T-cell (primary cell): ENCODE data around the gene OR6Y1. TPM values are rescaled to one million over a fixed set of nuclear protein-coding genes. Genes with fewer than 3 reads are reported as not detected.

ENCODE experiments used
- ATAC-seq, 4 experiments: fragments of 200-7000 bp in 3 of 4; fragments of 150-1000 bp in 1 of 4; cut with Tn5 transposase; replicated peaks in 1 of 4; 1 replicate in 3 of 4; 2 replicates in 1 of 4; pipeline ENCODE4 v1.10.0; 2021; ENCODE audit warnings: moderate library complexity in 3 of 4, mild to moderate bottlenecking in 2 of 4, moderate number of reproducible peaks in 1 of 4
- CTCF ChIA-PET, 2 donors: fragments of 300-600 bp; sonication (Branson Sonifier 250); formaldehyde crosslinking; loops; one replicate each; lab custom pipeline; 2022; ENCODE audit warnings: antibody characterized with exemption in 2 of 2; lab: Charles Lee
- POLR2A ChIA-PET, 2 donors: fragments of 300-600 bp; sonication (Branson Sonifier 250); formaldehyde crosslinking; loops; one replicate each; lab custom pipeline; 2022; ENCODE audit warnings: antibody characterized with exemption in 2 of 2; lab: Charles Lee
- DNase-seq, 35 experiments: peaks; one replicate each; pipeline versions ENCODE4 v3.0.0 to v3.0.0-alpha.2; 2013 to 2023
- H3K27ac ChIP-seq: one replicate; pipeline ENCODE4 v1.5.1; 2013; ENCODE audit warnings: low read length
- H3K27me3 ChIP-seq, 2 experiments: replicated peaks in 1 of 2; 1 replicate in 1 of 2; 2 replicates in 1 of 2; pipeline versions ENCODE4 v1.6.1 to v1.7.0; 2013; ENCODE audit warnings: low read length in 1 of 2, mixed read lengths in 1 of 2; ENCODE audit not compliant: control insufficient read depth in 2 of 2, insufficient read depth in 2 of 2; ENCODE audit errors: extremely low read depth in 1 of 2
- H3K36me3 ChIP-seq, 2 donors: 1 replicate in 1 of 2; 2 replicates in 1 of 2; pipeline versions ENCODE4 v1.6.1 to v1.7.0; 2013; ENCODE audit warnings: low read length in 1 of 2; ENCODE audit not compliant: control insufficient read depth in 2 of 2, insufficient read depth in 1 of 2; ENCODE audit errors: extremely low read depth in 1 of 2
- H3K4me1 ChIP-seq, 2 experiments: 1 replicate in 1 of 2; 2 replicates in 1 of 2; pipeline versions ENCODE4 v1.6.1 to v1.7.0; 2013; ENCODE audit warnings: low read length in 2 of 2, mixed read lengths in 1 of 2; ENCODE audit not compliant: insufficient read depth in 2 of 2, control insufficient read depth in 1 of 2; ENCODE audit errors: extremely low read depth in 1 of 2
- H3K4me3 ChIP-seq, 2 donors: 1 replicate in 1 of 2; 2 replicates in 1 of 2; pipeline versions ENCODE4 v1.5.1 to v1.7.0; 2013; ENCODE audit warnings: mild to moderate bottlenecking in 2 of 2, low read length in 1 of 2, moderate library complexity in 1 of 2; ENCODE audit not compliant: control insufficient read depth in 1 of 2; ENCODE audit errors: extremely low read depth in 1 of 2
- H3K9me3 ChIP-seq: 2 replicates; pipeline ENCODE4 v1.7.0; 2013
- H3K27ac Mint-ChIP-seq, 2 donors: one replicate each; pipeline ENCODE4 v1.8.0; 2020 to 2021; ENCODE audit warnings: mild to moderate bottlenecking in 2 of 2, mixed read lengths in 2 of 2
- H3K27me3 Mint-ChIP-seq, 2 donors: one replicate each; pipeline ENCODE4 v1.8.0; 2021 to 2022; ENCODE audit warnings: mixed read lengths in 2 of 2
- H3K36me3 Mint-ChIP-seq: one replicate; pipeline ENCODE4 v1.8.0; 2021; ENCODE audit warnings: mixed read lengths
- H3K4me1 Mint-ChIP-seq, 3 donors: one replicate each; pipeline ENCODE4 v1.8.0; 2020 to 2022; ENCODE audit warnings: mixed read lengths in 3 of 3, mild to moderate bottlenecking in 1 of 3
- H3K4me3 Mint-ChIP-seq, 3 donors: one replicate each; pipeline ENCODE4 v1.8.0; 2020 to 2022; ENCODE audit warnings: mild to moderate bottlenecking in 3 of 3, mixed read lengths in 3 of 3, moderate library complexity in 3 of 3
- H3K9me3 Mint-ChIP-seq, 3 donors: one replicate each; pipeline ENCODE4 v1.8.0; 2020 to 2022; ENCODE audit warnings: mixed read lengths in 3 of 3
- WGBS: methylation state at CpG from one replicate; pipeline ENCODE4 v1.1.5; 2013; ENCODE audit warnings: missing lambda C conversion rate; ENCODE audit not compliant: insufficient coverage; 5-methylcytosine and 5-hydroxymethylcytosine counted together
- total RNA-seq, 35 experiments: library from RNA in 6 of 35; stranded (reverse) in 6 of 35; fragments of 120-200 nt in 1 of 35; gene quantifications; one replicate each; pipeline versions ENCODE4 v1.2.1 to v1.2.4 and lab custom pipeline; 2013 to 2026

OR6Y1 gene
- total RNA-seq (not detected), total RNA-seq (lab: John Stamatoyannopoulos, UW) (0 to 0.10 (median 0) reads per million in 29 experiments)
- total RNA-seq (2013) = not detected

GRCh38 chr1:158554352-158554751 lies at the start of gene OR6Y1:
Gene OR6Y1, minus strand, starts transcription at chr1:158554405. Its CDS starts 6,300 bp downstream, at chr1:158548105.
- no CpG with 5 or more reads among the region's 3 CpGs for WGBS

GRCh38 chr1:158600735-158601134 lies 46.5 kb upstream of the OR6Y1 start:
- POLR2A ChIA-PET = no interaction called here
- Histone ChIP-seq H3K9me3 (no peaks in the 10 kb centered on the region), H3K4me1 (no peaks in the 10 kb centered on the region), H3K36me3 (no peaks in the 10 kb centered on the region), H3K27me3 (peaks cover 0 to 10% of the 10 kb centered on the region in 2 experiments), H3K27ac (no peak overlapping the region), H3K4me3 (no peak overlapping the region)
- no peak overlapping the region for H3K4me3 Mint-ChIP-seq
- DNase-seq (no peak), ATAC-seq (no peak)
- no peaks in the 10 kb centered on the region for H3K4me1 Mint-ChIP-seq
- H3K27ac Mint-ChIP-seq = no peak overlapping the region
- CTCF ChIA-PET = no interaction called here
- no CpG with 5 or more reads among the region's 2 CpGs for WGBS
- peaks cover 6% of the 10 kb centered on the region for H3K36me3 Mint-ChIP-seq
- peaks cover 14 to 31% (median 16%) of the 10 kb centered on the region in 3 donors for H3K9me3 Mint-ChIP-seq
- H3K27me3 Mint-ChIP-seq = peaks cover 0 to 9% of the 10 kb centered on the region in 2 donors

More at GRCh38 chr1:158554352-158554751, at the start of gene OR6Y1:
- Mint-ChIP-seq H3K27me3 (peaks cover 6 to 16% of the 10 kb centered on the region in 2 donors), H3K36me3 (no peaks in the 10 kb centered on the region), H3K4me3 (no peak within 1 kb of the TSS), H3K27ac (no peak within 1 kb of the TSS), H3K4me1 (no peaks in the 10 kb centered on the region), H3K9me3 (no peaks in the 10 kb centered on the region)
- H3K4me1 ChIP-seq = no peaks in the 10 kb centered on the region
- H3K4me3 ChIP-seq = no peak within 1 kb of the TSS
- H3K27ac ChIP-seq = no peak within 1 kb of the TSS
- no peaks in the 10 kb centered on the region for H3K9me3 ChIP-seq
- ChIA-PET POLR2A (no interaction called here), CTCF (no interaction called here)
- no peaks in the 10 kb centered on the region for H3K36me3 ChIP-seq
- H3K27me3 ChIP-seq = peaks cover 0 to 2% of the 10 kb centered on the region in 2 experiments
- no peak for DNase-seq
- ATAC-seq = no peak

GRCh38 chr1:158586942-158587341 lies 32.7 kb upstream of the OR6Y1 start:
- Histone ChIP-seq H3K4me3 (no peak overlapping the region), H3K4me1 (no peaks in the 10 kb centered on the region), H3K36me3 (no peaks in the 10 kb centered on the region), H3K27ac (no peak overlapping the region), H3K27me3 (peaks cover 0 to 3% of the 10 kb centered on the region in 2 experiments), H3K9me3 (no peaks in the 10 kb centered on the region)
- no peak overlapping the region for H3K27ac Mint-ChIP-seq
- H3K36me3 Mint-ChIP-seq = no peaks in the 10 kb centered on the region
- no peaks in the 10 kb centered on the region for H3K4me1 Mint-ChIP-seq
- ChIA-PET CTCF (no interaction called here), POLR2A (no interaction called here)
- ATAC-seq (no peak), DNase-seq (no peak)
- H3K9me3 Mint-ChIP-seq = peaks cover 0 to 7% (median 5%) of the 10 kb centered on the region in 3 donors
- no CpG with 5 or more reads among the region's 1 CpG for WGBS
- no peak overlapping the region for H3K4me3 Mint-ChIP-seq
- peaks cover 10 to 13% of the 10 kb centered on the region in 2 donors for H3K27me3 Mint-ChIP-seq

- CTCF ChIA-PET = no interaction called here
- WGBS = 100% methylated on average over 1 of the region's 4 CpGs
Measured at GRCh38 chr1:158583962-158584361, 29.8 kb upstream of the OR6Y1 start.

GRCh38 chr1:158579733-158580132 lies 25.5 kb upstream of the OR6Y1 start, which contains the start of gene OR10X1:
Gene OR10X1, minus strand, starts transcription at chr1:158579899. Its CDS starts 0 bp downstream, at chr1:158579899.
- H3K27me3 ChIP-seq = no peaks in the 10 kb centered on the region
- H3K4me3 ChIP-seq = no peak within 1 kb of the TSS
- H3K36me3 Mint-ChIP-seq = no peaks in the 10 kb centered on the region
- H3K4me3 Mint-ChIP-seq = no peak within 1 kb of the TSS
- POLR2A ChIA-PET = no interaction called here
- peaks cover 14 to 22% of the 10 kb centered on the region in 2 donors for H3K27me3 Mint-ChIP-seq
- DNase-seq (no peak), ATAC-seq (no peak)
- no peaks in the 10 kb centered on the region for H3K9me3 ChIP-seq
- no CpG with 5 or more reads among the region's 1 CpG for WGBS
- no peaks in the 10 kb centered on the region for H3K4me1 Mint-ChIP-seq
- no peaks in the 10 kb centered on the region for H3K36me3 ChIP-seq
- no peak within 1 kb of the TSS for H3K27ac Mint-ChIP-seq
- no peaks in the 10 kb centered on the region for H3K9me3 Mint-ChIP-seq
- H3K27ac ChIP-seq = no peak within 1 kb of the TSS
- no peaks in the 10 kb centered on the region for H3K4me1 ChIP-seq
- CTCF ChIA-PET = no interaction called here

More at GRCh38 chr1:158583962-158584361, 29.8 kb upstream of the OR6Y1 start:
- Mint-ChIP-seq H3K27ac (no peak overlapping the region), H3K9me3 (peaks cover 0 to 7% (median 5%) of the 10 kb centered on the region in 3 donors), H3K27me3 (peaks cover 12 to 16% of the 10 kb centered on the region in 2 donors), H3K4me1 (no peaks in the 10 kb centered on the region), H3K36me3 (no peaks in the 10 kb centered on the region), H3K4me3 (no peak overlapping the region)
- Histone ChIP-seq H3K4me3 (no peak overlapping the region), H3K4me1 (no peaks in the 10 kb centered on the region), H3K27me3 (peaks cover 0 to 3% of the 10 kb centered on the region in 2 experiments), H3K9me3 (no peaks in the 10 kb centered on the region), H3K27ac (no peak overlapping the region), H3K36me3 (no peaks in the 10 kb centered on the region)
- POLR2A ChIA-PET = no interaction called here
- DNase-seq (no peak), ATAC-seq (no peak)

GRCh38 chr1:158577561-158577960 lies 23.4 kb upstream of the OR6Y1 start:
- no CpG with 5 or more reads among the region's 3 CpGs for WGBS
- CTCF ChIA-PET = no interaction called here

More at GRCh38 chr1:158577561-158577960, 23.4 kb upstream of the OR6Y1 start:
- H3K9me3 ChIP-seq = no peaks in the 10 kb centered on the region
- H3K27ac ChIP-seq = no peak overlapping the region
- Mint-ChIP-seq H3K4me3 (no peak overlapping the region), H3K27me3 (peaks cover 7 to 22% of the 10 kb centered on the region in 2 donors), H3K4me1 (no peaks in the 10 kb centered on the region), H3K27ac (no peak overlapping the region), H3K36me3 (no peaks in the 10 kb centered on the region), H3K9me3 (no peaks in the 10 kb centered on the region)
- no peaks in the 10 kb centered on the region for H3K4me1 ChIP-seq
- DNase-seq (no peak), ATAC-seq (no peak)
- POLR2A ChIA-PET = no interaction called here
- H3K36me3 ChIP-seq = no peaks in the 10 kb centered on the region
- H3K4me3 ChIP-seq = no peak overlapping the region
- H3K27me3 ChIP-seq = no peaks in the 10 kb centered on the region
